ENCODE data around the gene MIEN1. TPM values are rescaled to one million over a fixed set of nuclear protein-coding genes. Genes with fewer than 3 reads are reported as not detected.

Gene MIEN1
- polyA plus RNA-seq, 1 donor, result 27.5 TPM

Other genes starting within 250 kb of the MIEN1 start
- gene NEUROD2, start 122.6 kb downstream of the MIEN1 start, polyA plus RNA-seq (ENCODE audit: insufficient read length), result 0.08 TPM
- gene PPP1R1B, start 103.6 kb downstream of the MIEN1 start, polyA plus RNA-seq (ENCODE audit: insufficient read length), result 15.2 TPM
- 52.3 TPM for gene STARD3, start 93.4 kb downstream of the MIEN1 start, polyA plus RNA-seq (ENCODE audit: insufficient read length)
- gene TCAP, start 65.2 kb downstream of the MIEN1 start, polyA plus RNA-seq (ENCODE audit: insufficient read length), result 1.5 TPM
- 1.7 TPM for gene PNMT, start 62.1 kb downstream of the MIEN1 start, polyA plus RNA-seq (ENCODE audit: insufficient read length)
- gene PGAP3, start 42.5 kb downstream of the MIEN1 start, polyA plus RNA-seq (ENCODE audit: insufficient read length), result 38.1 TPM
- gene ERBB2, start 30.5 kb downstream of the MIEN1 start, polyA plus RNA-seq (ENCODE audit: insufficient read length), result 173 TPM
- gene GRB7, start 7.4 kb upstream of the MIEN1 start, polyA plus RNA-seq (ENCODE audit: insufficient read length), result 38.8 TPM
- gene IKZF3, start 133.8 kb upstream of the MIEN1 start, polyA plus RNA-seq (ENCODE audit: insufficient read length), result 0.37 TPM
- not detected for gene ZPBP2, start 137.7 kb upstream of the MIEN1 start, polyA plus RNA-seq (ENCODE audit: insufficient read length)
- 29.5 TPM for gene GSDMB, start 188.1 kb upstream of the MIEN1 start, polyA plus RNA-seq (ENCODE audit: insufficient read length)
- gene ORMDL3, start 197.1 kb upstream of the MIEN1 start, polyA plus RNA-seq (ENCODE audit: insufficient read length), result 96.3 TPM
- gene LRRC3C, start 197.2 kb upstream of the MIEN1 start, polyA plus RNA-seq (ENCODE audit: insufficient read length), result not detected
- gene GSDMA, start 232.5 kb upstream of the MIEN1 start, polyA plus RNA-seq (ENCODE audit: insufficient read length), result 2.9 TPM

All from left kidney (tissue), 1 donor.